ENCODE data around the gene NACA2.

Gene NACA2

DNA sequence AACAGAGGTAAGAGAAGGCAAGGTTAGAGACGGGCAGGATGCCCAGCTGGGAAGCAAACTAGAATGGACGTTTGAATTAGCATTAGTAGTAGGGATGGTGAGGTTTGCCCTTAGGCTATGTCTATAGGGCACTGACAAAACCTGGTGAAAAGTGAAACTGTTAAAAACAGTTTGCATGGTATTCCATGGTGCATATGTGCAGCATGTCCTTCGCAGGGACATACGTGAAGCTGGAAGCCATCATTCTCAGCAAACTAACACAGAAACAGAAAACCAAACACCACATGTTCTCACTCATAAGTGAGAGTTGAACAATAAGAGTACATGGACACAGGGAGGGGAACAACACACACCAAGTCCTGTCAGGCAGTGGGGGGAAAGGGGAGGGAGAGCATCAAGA lies 25.8 kb downstream of the NACA2 start:
- no peaks in the 10 kb centered on the region for H3K36me3 ChIP-seq
- intact Hi-C loops (cut with DNase I; ENCODE audit: low total_unique reads): no loop called here

DNA sequence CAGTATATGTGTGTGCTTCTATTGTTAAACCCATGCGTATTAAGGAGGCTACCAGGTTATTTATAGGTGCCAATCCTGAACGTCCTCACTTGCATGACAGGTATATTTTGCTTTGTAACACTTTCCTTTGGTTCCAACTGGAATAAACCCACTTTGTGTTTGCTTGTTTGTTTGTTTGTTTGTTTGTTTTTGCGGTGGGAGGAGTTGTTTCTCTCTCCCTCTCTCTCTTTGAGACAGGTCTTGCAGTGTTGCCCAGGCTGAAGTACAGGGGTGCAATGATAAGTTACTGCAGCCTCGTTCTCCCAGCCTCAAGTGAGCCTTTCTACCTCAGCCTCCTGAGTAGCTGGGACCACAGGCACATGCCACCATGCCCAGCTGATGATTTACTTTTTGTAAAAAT lies 28.7 kb downstream of the NACA2 start:
- no peaks in the 10 kb centered on the region for H3K36me3 ChIP-seq

More for the DNA sequence above, 25.8 kb downstream of the NACA2 start:
- DNase-seq: no peak
- Histone ChIP-seq H3K27me3 (no peaks in the 10 kb centered on the region), H3K27ac (no peak overlapping the region), H3K4me3 (no peak overlapping the region), H3K9me3 (peaks cover 0 to 3% (median 2%) of the 10 kb centered on the region in 3 donors), H3K4me1 (no peaks in the 10 kb centered on the region)
- TF ChIP-seq, protein P1, sequence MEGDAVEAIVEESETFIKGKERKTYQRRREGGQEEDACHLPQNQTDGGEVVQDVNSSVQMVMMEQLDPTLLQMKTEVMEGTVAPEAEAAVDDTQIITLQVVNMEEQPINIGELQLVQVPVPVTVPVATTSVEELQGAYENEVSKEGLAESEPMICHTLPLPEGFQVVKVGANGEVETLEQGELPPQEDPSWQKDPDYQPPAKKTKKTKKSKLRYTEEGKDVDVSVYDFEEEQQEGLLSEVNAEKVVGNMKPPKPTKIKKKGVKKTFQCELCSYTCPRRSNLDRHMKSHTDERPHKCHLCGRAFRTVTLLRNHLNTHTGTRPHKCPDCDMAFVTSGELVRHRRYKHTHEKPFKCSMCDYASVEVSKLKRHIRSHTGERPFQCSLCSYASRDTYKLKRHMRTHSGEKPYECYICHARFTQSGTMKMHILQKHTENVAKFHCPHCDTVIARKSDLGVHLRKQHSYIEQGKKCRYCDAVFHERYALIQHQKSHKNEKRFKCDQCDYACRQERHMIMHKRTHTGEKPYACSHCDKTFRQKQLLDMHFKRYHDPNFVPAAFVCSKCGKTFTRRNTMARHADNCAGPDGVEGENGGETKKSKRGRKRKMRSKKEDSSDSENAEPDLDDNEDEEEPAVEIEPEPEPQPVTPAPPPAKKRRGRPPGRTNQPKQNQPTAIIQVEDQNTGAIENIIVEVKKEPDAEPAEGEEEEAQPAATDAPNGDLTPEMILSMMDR (IDR thresholded peaks at IDR 0.05): no peak

DNA sequence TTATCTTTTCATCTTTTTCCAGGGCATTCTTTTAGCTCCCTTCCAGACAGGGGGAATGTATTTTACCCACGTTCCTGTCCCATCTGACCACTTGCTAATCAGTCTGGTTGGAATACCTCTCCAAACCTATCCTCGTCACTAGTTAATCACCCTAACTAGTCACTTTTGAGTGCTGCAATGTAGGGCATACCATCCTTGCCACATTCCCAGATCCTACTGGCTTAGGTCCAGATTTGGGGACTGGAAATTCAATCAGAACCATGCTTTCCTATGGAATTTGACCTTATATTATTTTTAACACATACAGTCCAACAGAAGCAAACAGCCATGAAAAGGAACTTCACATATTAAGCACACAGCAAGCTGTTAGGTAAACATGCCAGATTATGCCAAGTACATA lies 29.7 kb downstream of the NACA2 start:
- intact Hi-C loops (cut with DNase I; ENCODE audit: low total_unique reads): no loop called here
- TF ChIP-seq, protein P1 (IDR thresholded peaks at IDR 0.05): no peak
- no peak for DNase-seq
- Histone ChIP-seq H3K9me3 (no peaks in the 10 kb centered on the region), H3K4me3 (no peak overlapping the region), H3K36me3 (no peaks in the 10 kb centered on the region), H3K27ac (no peak overlapping the region), H3K4me1 (no peaks in the 10 kb centered on the region), H3K27me3 (peaks cover 0 to 5% of the 10 kb centered on the region in 2 donors)

More for the DNA sequence above, 28.7 kb downstream of the NACA2 start:
- peaks cover 0 to 5% of the 10 kb centered on the region in 2 donors for H3K27me3 ChIP-seq
- no peak overlapping the region for H3K27ac ChIP-seq
- H3K9me3 ChIP-seq: no peaks in the 10 kb centered on the region
- TF ChIP-seq, protein P1 (IDR thresholded peaks at IDR 0.05): no peak
- DNase-seq: no peak
- intact Hi-C loops (cut with DNase I; ENCODE audit: low total_unique reads): no loop called here
- H3K4me1 ChIP-seq: no peaks in the 10 kb centered on the region
- no peak overlapping the region for H3K4me3 ChIP-seq

DNA sequence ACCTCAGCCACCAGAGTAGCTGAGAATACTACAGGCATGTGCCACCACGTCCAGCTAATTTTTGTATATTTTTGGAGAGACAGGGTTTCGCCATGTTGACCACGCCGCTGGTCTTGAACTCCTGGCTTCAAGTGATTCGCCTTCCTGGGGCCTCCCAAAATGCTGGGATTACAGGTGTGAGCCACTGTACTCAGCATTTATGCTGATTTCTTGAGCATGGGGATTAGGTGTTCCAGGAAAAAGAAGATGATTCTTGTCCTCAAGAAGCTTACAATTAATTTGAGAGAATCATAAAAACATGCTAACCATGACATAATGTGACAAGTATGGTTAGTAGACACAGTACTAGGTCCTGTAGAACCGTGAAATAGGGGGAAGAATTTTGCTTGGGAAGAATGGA lies 30.9 kb downstream of the NACA2 start:
- Histone ChIP-seq H3K36me3 (no peaks in the 10 kb centered on the region), H3K27ac (no peak overlapping the region), H3K4me3 (no peak overlapping the region), H3K27me3 (peaks cover 0 to 5% of the 10 kb centered on the region in 2 donors), H3K4me1 (no peaks in the 10 kb centered on the region), H3K9me3 (no peaks in the 10 kb centered on the region)
- no peak for DNase-seq
- TF ChIP-seq, protein P1 (IDR thresholded peaks at IDR 0.05): no peak
- intact Hi-C loops (cut with DNase I; ENCODE audit: low total_unique reads): no loop called here

DNA sequence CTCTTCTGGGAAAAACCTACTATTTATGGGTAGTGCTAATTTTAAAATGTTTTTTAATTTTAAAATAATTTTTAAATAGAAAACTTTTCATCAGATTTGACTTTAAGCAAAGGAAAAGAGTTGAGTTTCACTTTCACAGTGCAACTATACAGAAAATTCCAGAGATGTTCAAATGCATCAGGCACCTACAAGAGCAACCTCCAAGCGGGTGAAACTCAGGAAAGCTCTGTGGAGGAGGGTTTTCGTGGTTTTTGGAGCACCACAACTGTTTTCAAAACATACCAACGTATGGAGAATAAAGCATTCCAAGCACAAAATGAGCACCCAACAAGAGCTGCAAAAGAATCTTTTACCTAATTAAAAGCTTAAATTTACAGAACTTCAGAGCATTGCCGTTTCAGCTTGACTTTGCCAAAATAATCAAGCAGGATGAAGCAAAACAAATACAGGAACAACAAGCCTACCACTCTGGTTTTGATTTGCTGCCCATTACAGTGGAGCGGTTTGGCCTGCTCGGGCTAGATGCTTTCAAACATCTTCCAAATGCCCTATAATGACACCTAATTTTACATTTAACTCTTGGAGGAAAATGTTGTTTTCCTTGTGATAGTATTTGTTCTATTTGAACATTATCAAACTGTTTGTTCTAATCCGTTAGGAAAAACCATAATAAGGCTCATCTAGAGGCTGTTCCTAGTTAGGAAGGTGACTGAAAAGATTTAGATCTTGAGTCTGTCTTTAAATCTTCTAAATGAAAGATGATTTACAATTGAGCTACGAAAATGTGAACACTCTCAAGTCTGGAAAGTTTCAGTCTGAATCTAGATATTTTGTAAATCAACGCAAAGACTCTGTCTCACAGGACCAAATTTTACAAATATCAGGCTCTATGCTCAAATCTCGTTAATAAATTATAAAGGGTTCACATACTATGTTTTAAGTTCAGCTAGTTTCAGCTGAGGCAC lies 34.5 kb downstream of the NACA2 start:
- Histone ChIP-seq H3K27ac (no peak overlapping the region), H3K4me3 (no peak overlapping the region), H3K9me3 (no peaks in the 10 kb centered on the region), H3K27me3 (peaks cover 0 to 5% of the 10 kb centered on the region in 2 donors), H3K4me1 (no peaks in the 10 kb centered on the region), H3K36me3 (no peaks in the 10 kb centered on the region)
- no peak for DNase-seq
- TF ChIP-seq, protein P1 (IDR thresholded peaks at IDR 0.05): no peak
- intact Hi-C loops (cut with DNase I; ENCODE audit: low total_unique reads): no loop called here

Measured in tibial artery (tissue), 4 donors.